ENCODE data around the gene TMEM253.
A peak's percentile ranks its signal among the peaks of the same experiment; 100 is the strongest.

TMEM253 gene

DNA sequence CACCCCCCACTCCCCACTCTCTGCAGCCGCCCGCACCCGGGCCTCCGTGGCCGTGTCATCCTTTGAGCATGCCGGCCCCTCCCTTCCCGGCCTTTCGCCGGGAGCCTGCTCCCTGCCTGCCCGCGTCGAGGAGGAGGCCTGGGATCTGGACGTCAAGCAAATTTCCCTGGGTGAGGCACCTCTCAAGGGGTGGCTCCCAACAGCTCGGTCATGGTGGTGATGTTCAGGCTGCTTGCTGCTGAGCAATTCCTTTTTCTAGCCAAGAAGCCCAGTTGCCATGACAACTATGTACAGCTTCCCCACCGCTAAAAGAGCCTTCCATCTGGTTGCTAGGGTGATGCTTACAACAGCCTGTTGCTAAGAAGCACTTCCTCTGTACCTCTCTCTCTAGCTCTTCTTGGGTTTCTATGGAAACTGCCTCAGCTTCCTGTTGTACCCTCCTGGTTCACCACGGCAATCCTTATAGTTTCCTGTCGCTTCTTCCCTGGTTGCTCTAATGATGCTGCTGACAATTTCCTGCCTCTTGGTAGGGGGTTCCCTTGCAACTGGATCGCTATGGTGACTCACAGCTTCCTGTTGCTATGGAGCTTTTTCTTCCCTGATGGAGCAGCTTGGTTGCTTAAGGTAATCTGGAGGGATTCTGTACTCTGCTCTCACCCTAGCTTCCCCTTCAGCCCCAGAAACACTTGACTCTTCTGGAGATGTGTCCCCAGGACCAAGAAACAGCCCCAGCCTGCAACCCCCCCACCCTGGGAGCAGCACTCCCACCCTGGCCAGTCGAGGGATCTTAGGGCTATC lies 13.4 kb upstream of the TMEM253 start:
- H3K27ac ChIP-seq, result no peak overlapping the region

DNA sequence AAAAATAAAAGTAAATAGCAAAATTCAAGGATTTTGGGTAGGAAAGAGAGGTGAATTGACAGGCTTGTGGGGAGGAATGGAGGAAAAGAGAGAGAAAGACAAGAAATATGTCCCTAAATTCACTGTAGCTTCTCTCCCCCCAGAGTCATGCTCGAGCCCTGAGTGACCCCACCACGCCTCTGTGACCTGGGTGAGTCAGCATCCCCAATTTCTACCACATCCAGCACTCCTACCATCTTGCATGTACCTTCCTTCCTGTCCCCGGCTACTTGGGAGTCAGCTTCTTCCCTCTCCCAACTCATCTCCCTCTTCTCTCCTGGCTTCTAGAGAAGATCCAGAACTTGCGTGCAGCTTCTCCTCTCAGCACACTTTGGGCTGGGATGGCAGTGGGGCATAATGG lies 12.2 kb upstream of the TMEM253 start:
- TF ChIP-seq, protein P1, sequence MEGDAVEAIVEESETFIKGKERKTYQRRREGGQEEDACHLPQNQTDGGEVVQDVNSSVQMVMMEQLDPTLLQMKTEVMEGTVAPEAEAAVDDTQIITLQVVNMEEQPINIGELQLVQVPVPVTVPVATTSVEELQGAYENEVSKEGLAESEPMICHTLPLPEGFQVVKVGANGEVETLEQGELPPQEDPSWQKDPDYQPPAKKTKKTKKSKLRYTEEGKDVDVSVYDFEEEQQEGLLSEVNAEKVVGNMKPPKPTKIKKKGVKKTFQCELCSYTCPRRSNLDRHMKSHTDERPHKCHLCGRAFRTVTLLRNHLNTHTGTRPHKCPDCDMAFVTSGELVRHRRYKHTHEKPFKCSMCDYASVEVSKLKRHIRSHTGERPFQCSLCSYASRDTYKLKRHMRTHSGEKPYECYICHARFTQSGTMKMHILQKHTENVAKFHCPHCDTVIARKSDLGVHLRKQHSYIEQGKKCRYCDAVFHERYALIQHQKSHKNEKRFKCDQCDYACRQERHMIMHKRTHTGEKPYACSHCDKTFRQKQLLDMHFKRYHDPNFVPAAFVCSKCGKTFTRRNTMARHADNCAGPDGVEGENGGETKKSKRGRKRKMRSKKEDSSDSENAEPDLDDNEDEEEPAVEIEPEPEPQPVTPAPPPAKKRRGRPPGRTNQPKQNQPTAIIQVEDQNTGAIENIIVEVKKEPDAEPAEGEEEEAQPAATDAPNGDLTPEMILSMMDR (IDR thresholded peaks at IDR 0.05), result no peak
- no peak for TF ChIP-seq ZFX (IDR thresholded peaks at IDR 0.05; ENCODE audit: borderline replicate concordance)
- H3K27ac ChIP-seq, result no peak overlapping the region

More for the DNA sequence above, 13.4 kb upstream of the TMEM253 start:
- TF ChIP-seq ZFX (IDR thresholded peaks at IDR 0.05; ENCODE audit: borderline replicate concordance), result no peak
- TF ChIP-seq, protein P1 (IDR thresholded peaks at IDR 0.05), result no peak

DNA sequence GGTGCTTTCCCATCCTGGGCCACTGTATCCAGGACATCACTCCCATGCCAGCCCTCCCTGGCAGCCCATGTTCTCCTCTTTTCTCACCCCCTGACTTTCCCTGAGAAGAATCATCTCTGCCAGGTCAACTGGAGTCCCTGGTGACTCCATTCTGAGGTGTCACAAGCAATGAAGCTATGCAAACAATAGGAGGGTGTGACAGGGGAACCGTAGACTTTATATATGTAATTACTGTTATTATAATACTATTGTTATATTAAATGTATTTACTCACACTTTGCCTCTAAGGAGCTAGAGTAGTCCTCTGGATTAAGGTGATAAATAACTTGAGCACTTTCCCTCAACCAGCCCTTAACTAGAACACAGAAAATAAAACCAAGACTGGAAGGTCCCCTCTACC lies 11.6 kb upstream of the TMEM253 start:
- no peak overlapping the region for H3K27ac ChIP-seq
- TF ChIP-seq, protein P1 (IDR thresholded peaks at IDR 0.05), result no peak
- TF ChIP-seq ZFX (IDR thresholded peaks at IDR 0.05; ENCODE audit: borderline replicate concordance), result no peak

DNA sequence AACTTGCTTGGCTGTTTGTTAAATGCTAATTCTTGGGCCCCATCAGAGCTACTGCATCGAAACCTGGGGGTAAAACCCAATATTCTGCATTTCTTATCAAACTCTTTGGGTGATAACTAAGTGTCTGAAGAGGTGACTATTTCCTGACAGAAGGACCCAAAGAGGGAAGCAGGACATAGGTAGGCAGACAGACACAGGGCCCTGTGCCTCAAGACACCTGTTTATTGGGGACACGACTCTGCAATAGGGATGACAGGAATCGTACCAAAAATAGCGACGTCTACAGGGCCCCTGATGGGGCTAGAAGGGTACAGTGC lies 11.0 kb upstream of the TMEM253 start:
- TF ChIP-seq, protein P1 (IDR thresholded peaks at IDR 0.05), result no peak
- TF ChIP-seq ZFX (IDR thresholded peaks at IDR 0.05; ENCODE audit: borderline replicate concordance), result no peak
- H3K27ac ChIP-seq, result no peak overlapping the region

DNA sequence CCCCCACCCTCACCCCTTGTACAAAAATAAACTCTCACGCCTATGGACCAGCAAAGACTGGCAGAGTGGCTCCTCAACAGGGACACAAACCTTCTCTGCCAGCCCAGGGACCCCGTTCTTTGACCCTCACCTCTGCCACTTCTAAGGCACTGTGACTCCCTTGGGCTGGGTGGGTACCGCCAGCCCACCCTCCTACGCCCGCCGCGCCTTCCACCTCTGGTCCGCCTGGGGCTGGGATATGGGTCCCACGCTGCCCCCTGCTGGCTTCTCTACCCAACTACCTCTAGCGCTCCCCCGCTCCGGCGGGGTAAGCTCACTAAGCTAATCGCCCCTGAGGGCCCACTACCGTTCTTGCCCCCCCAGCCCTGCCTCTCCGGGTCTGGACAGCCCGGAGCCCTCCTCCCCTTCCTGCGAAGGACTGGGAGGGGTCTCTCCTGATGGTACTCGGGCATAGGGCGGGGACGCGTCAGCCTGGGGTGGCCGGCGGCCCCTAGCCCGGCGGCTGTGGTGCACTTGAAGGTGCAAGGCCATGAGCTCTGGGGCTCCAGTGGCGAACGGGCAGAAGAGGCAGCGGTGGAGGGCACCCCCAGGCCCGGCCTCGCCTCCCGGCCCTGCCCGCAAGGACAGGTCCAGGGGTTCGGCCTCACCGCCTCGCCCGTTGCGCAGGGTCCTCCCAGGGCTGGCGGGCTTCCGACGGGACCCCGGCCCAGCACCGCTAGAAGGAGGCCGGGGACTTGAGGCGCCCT lies 10.5 kb upstream of the TMEM253 start:
- TF ChIP-seq ZFX (IDR thresholded peaks at IDR 0.05; ENCODE audit: borderline replicate concordance), result no peak
- TF ChIP-seq, protein P1 (IDR thresholded peaks at IDR 0.05), result peak; percentile 75

DNA sequence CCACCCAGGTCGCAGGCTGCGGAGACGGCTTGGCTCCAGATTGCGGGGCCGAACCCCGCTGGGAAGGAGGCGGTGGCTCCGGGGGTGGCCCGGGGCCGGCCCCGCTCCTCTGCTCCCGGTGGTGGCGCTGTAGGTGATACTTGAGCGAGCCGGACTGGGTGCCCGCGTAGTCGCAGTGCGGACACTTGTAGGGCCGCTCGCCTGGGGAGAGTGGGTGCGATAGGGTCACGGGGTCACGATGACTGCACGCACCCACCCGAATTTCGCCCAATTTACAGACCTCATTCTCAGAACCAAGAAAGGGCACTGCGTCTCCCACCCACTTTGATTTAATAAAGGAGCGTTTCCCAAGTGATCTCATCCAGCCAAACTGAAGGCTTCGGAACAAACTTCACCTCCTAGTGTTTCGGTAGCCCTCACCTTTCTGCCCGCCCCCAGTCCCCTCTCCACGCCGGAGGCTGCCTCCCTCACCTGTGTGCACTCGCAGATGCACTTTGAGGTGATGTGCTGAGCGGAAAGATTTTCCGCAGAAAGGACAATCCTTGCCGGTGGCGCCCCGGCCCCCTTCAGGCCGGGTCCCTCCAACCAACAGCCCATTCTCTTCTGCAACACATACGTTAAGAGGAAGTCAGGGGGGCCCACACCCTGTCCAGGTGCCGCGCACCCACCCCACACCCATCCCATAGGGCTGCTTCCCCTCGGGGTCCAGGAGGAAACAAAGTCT lies 9.8 kb upstream of the TMEM253 start:
- H3K27ac ChIP-seq, result no peak overlapping the region

More for the DNA sequence above, 10.5 kb upstream of the TMEM253 start:
- H3K27ac ChIP-seq, result no peak overlapping the region

More for the DNA sequence above, 9.8 kb upstream of the TMEM253 start:
- TF ChIP-seq, protein P1 (IDR thresholded peaks at IDR 0.05), result no peak
- TF ChIP-seq ZFX (IDR thresholded peaks at IDR 0.05; ENCODE audit: borderline replicate concordance), result no peak
